Stimulated activated CD8-positive, alpha-beta memory T cell treated with anti-CD3 and anti-CD28 coated beads, Interleukin-7, amount 100 ng/mL, for 4 hours (primary cell): ENCODE measurements around the gene DLG2.

Source experiments
- DNase-seq, 2 donors: peaks; one replicate each; pipeline ENCODE4 v3.0.0-alpha.2; 2020; ENCODE audit warnings: low read depth in 2 of 2

DLG2 gene

DNA sequence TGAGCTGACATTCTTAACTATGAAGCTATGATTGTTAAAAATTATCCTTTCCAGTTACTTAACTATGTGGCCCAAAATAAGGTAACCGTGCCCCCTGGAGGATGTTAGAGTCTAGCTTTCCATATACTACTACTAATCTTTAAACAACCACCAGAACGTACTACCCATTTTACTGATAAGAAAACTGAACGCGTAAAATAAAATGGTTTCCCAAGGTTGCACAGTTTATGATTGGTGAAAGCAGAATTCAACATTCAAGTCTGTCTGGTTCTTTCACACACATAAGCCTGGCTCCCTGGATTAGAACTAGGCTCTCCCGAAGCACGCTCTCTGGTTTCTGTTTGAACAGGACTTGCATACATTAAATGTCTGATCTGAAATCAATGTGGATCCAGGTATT, 1903.1 kb downstream of the DLG2 start:
- DNase-seq: no peak

- DNase-seq: no peak
These were observed 1904.6 kb downstream of the DLG2 start for GRCh38 chr11:83722392-83723119.

GRCh38 chr11:83721263-83721662, 1905.9 kb downstream of the DLG2 start:
- no peak for DNase-seq

GRCh38 chr11:83720675-83721074, 1906.5 kb downstream of the DLG2 start:
- no peak for DNase-seq

GRCh38 chr11:83717537-83717936, 1909.6 kb downstream of the DLG2 start:
- no peak for DNase-seq

GRCh38 chr11:83715927-83716535, 1911.1 kb downstream of the DLG2 start:
- DNase-seq: no peak

DNA sequence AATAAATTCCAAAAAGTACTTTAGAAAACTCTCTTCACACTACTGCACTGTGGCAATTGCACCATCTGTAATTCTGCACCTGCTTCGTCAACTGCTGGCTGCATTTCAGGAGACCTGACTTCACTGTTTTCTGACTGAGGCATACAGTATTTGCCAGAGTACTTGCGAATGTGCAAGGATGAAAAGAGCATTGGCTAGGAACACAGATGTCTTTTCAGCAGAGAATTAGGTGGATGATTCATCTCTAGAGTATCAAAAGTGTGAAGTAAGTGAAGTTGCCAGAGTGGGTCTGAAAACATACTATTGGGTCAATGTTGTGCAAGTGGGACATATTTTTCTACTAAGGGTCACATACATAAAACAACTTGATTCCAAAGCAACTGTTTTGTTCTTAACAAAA, 1913.4 kb downstream of the DLG2 start:
- no peak for DNase-seq

GRCh38 chr11:83711106-83711527, 1916.0 kb downstream of the DLG2 start:
- no peak for DNase-seq

GRCh38 chr11:83709434-83709833, 1917.7 kb downstream of the DLG2 start:
- DNase-seq: no peak

GRCh38 chr11:83706566-83706965, 1920.6 kb downstream of the DLG2 start:
- no peak for DNase-seq

DNA sequence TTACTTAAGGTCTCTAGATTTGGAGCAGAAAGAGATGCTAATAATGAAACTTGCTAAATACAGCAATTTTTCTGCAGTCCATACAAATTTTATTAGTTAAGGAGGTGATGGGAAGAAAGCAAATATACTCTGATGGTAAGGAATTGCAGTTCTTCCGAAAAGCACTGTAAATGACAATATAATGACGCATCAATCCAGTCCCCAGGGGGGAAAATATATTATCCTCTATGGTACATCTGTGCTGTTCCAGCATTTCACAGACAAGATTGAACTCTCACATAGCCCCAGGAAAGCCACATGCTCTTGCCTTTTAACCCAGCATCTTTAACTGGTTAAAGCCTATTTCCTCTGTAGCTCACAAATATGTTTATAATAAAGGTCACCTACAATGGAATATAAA, 1924.3 kb downstream of the DLG2 start:
- DNase-seq: no peak

- no peak for DNase-seq
These were observed 1929.6 kb downstream of the DLG2 start for GRCh38 chr11:83697518-83697917.

GRCh38 chr11:83695046-83695445, 1932.1 kb downstream of the DLG2 start:
- DNase-seq: no peak

GRCh38 chr11:83694191-83694910, 1932.8 kb downstream of the DLG2 start:
- no peak for DNase-seq

- DNase-seq: no peak
These were observed 1933.7 kb downstream of the DLG2 start for GRCh38 chr11:83693306-83693992.

DNA sequence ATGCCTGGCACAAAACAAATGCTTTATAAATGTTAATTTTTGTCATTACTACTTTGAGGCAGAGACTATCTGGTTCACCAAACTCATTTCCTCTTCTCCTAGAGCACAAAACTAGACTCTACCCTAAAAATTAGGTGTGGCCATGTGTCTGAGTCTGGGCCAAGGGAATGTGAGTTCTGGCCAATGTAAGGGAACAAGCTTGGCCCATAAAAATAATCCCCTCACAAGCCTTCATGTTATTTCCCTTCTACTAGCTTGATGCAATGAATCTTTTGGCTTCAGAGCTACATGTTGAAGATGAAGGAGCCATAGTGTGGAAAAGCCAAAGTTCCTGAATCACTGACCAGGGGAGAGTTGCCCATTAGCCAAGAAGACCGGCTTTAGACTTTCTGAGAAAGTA, 1934.5 kb downstream of the DLG2 start:
- DNase-seq: no peak

- DNase-seq: no peak
These were observed 1935.6 kb downstream of the DLG2 start for GRCh38 chr11:83691451-83691950.

DNA sequence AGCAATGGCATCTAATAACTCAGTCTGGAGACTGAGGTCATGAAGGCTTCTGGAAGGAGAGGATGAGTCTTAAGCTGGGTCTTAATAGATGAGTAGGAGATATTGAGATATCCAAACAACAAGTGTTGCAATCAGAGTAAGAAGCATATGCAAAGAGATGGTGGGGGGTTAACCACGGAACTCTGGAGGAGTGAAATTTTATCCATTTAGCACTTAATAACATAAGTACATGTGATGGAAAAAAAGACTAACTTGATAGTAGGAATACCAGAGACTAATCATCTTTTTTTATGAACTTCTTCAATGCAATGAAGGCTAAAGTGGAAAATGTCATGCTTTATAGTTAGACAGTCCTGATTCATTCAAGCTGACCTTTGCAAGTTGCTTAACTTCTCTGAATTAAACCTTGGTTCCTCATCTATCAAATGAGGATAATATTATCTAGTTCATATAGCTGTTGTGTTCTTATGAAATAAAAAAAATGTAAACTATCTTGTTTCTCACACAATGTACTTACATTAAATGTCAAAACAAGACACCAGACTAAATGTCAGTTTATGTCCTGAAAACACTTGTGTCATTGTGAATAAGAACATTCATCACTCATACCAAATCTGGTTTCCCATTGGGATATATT, 1937.9 kb downstream of the DLG2 start:
- no peak for DNase-seq

DNA sequence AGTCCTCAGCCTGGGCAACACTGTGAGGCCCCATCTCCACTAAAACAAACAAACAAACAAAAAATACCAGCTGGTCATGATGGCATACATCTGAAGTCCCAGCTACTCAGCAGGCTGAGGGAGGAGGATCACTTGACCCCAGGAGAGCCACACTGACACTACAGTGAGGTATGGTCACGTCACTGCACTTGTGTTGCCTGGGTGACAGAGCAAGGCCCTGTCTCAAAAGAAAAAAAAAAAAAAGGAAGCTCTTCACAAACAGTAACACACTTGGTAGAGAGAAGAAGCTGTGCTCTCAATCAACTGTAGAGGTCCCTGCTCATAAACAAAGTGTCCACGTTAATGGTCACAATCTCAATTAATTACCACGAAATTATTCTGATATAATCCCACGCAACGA, 1939.4 kb downstream of the DLG2 start:
- DNase-seq: no peak

GRCh38 chr11:83685730-83686129, 1941.4 kb downstream of the DLG2 start:
- DNase-seq: no peak

GRCh38 chr11:83684071-83684470, 1943.1 kb downstream of the DLG2 start:
- DNase-seq: no peak

- DNase-seq: no peak
These were observed 1944.6 kb downstream of the DLG2 start for GRCh38 chr11:83682611-83682973.
